Neutrophil (primary cell): ENCODE results near the gene TMEM203.

Source experiments
- H3K27ac ChIP-seq: fragments of 200-600 bp; sonication (generic); 2 replicates; pipeline ENCODE4 v1.5.1; 2016; ENCODE audit warnings: mild to moderate bottlenecking, moderate library complexity
- H3K27me3 ChIP-seq: fragments of 200-600 bp; sonication (generic); 2 replicates; pipeline ENCODE4 v1.6.0; 2016; ENCODE audit warnings: mild to moderate bottlenecking
- H3K36me3 ChIP-seq: fragments of 200-600 bp; sonication (generic); 2 replicates; pipeline ENCODE4 v1.5.1; 2017
- H3K4me1 ChIP-seq, 2 experiments: fragments of 200-600 bp in 1 of 2; sonication (generic) in 1 of 2; 1 replicate in 1 of 2; 2 replicates in 1 of 2; pipeline versions ENCODE4 v1.5.1 to v1.6.1; 2013 to 2016; ENCODE audit warnings: low read depth in 1 of 2, low read length in 1 of 2, mild to moderate bottlenecking in 1 of 2, moderate library complexity in 1 of 2; ENCODE audit not compliant: control insufficient read depth in 1 of 2, insufficient read depth in 1 of 2
- H3K4me3 ChIP-seq, 2 experiments: fragments of 200-600 bp in 1 of 2; sonication (generic) in 1 of 2; 1 replicate in 1 of 2; 2 replicates in 1 of 2; pipeline ENCODE4 v1.5.1; 2013 to 2016; ENCODE audit warnings: low read depth in 1 of 2, low read length in 1 of 2, mild to moderate bottlenecking in 1 of 2, moderate library complexity in 1 of 2
- H3K9me3 ChIP-seq: fragments of 200-600 bp; sonication (generic); 2 replicates; pipeline ENCODE4 v1.5.1; 2016
- CTCF ChIP-seq: fragments of 200-600 bp; sonication (generic); IDR thresholded peaks from 2 replicates; pipeline ENCODE4 v1.5.1; 2016; ENCODE audit warnings: antibody characterized with exemption

TMEM203 gene

GRCh38 chr9:137184881-137185660 lies 20.4 kb downstream of the TMEM203 start:
- H3K27me3 ChIP-seq: no peaks in the 10 kb centered on the region
- TF ChIP-seq CTCF: no peak
- no peak overlapping the region for H3K27ac ChIP-seq
- H3K4me3 ChIP-seq: no peak overlapping the region
- no peaks in the 10 kb centered on the region for H3K9me3 ChIP-seq
- H3K36me3 ChIP-seq: peaks cover 77% of the 10 kb centered on the region
- peaks cover 30 to 32% of the 10 kb centered on the region in 2 experiments for H3K4me1 ChIP-seq

- Histone ChIP-seq H3K36me3 (peaks cover 83% of the 10 kb centered on the region), H3K4me3 (no peak overlapping the region), H3K9me3 (no peaks in the 10 kb centered on the region), H3K4me1 (peaks cover 21 to 22% of the 10 kb centered on the region in 2 experiments), H3K27ac (no peak overlapping the region), H3K27me3 (no peaks in the 10 kb centered on the region)
- no peak for TF ChIP-seq CTCF
Observed at GRCh38 chr9:137183980-137184595, 21.4 kb downstream of the TMEM203 start.

DNA sequence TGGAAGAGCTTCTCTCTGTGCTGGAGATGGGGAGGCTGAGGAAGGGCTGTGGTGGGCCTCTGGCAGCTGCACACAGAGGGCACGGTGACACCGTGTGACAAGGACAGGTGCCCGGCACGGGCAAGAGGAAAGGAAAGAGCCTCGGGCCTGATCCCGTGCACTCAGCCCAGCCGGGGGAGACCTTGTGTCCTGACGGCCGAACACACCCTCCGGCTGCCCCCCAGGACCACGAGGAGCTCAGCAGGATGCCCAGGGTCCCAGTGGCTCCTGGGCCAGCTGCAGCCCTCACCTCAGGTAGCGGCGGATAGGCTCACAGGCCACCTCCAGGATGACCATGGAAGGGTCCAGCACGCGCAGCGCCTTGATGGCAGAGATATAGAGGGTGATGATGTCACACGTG lies 22.6 kb downstream of the TMEM203 start:
- H3K27ac ChIP-seq: no peak overlapping the region
- H3K4me3 ChIP-seq: no peak overlapping the region
- peaks cover 13 to 15% of the 10 kb centered on the region in 2 experiments for H3K4me1 ChIP-seq
- H3K9me3 ChIP-seq: no peaks in the 10 kb centered on the region
- TF ChIP-seq CTCF: no peak
- peaks cover 96% of the 10 kb centered on the region for H3K36me3 ChIP-seq
- no peaks in the 10 kb centered on the region for H3K27me3 ChIP-seq

- Histone ChIP-seq H3K9me3 (no peaks in the 10 kb centered on the region), H3K36me3 (peaks cover 100% of the 10 kb centered on the region), H3K4me3 (no peak overlapping the region), H3K27me3 (no peaks in the 10 kb centered on the region), H3K4me1 (peaks cover 3 to 4% of the 10 kb centered on the region in 2 experiments), H3K27ac (no peak overlapping the region)
- TF ChIP-seq CTCF: no peak
Observed at GRCh38 chr9:137181680-137182079, 23.8 kb downstream of the TMEM203 start.

DNA sequence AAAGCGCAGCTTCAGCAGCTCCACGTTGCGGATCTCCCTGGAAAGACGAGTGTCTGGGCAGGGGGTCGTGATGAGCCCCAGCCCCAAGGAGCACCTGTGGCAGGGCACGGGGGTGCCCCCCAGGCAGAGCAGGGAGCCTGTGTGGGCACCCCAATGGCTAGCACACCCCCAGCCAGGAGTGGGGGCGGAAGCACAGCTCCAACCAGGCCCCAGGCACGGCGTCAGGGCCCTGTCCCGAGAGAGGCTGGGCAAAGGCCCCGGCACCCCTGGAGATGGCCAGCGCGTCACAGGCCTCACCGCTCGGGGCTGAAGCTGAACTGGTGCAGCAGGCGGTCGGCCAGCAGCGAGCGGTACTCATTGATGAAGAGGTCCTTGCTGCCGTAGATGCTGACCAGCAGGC lies 25.0 kb downstream of the TMEM203 start:
- Histone ChIP-seq H3K9me3 (no peaks in the 10 kb centered on the region), H3K4me1 (no peaks in the 10 kb centered on the region), H3K27me3 (peaks cover 5% of the 10 kb centered on the region), H3K27ac (no peak overlapping the region), H3K4me3 (no peak overlapping the region), H3K36me3 (peaks cover 89% of the 10 kb centered on the region)
- no peak for TF ChIP-seq CTCF
